Spleen (tissue), 11 donors: ENCODE measurements around the gene ZBTB44. TPM values are rescaled to one million over a fixed set of nuclear protein-coding genes. Genes with fewer than 3 reads are reported as not detected.
A peak's percentile ranks its signal among the peaks of the same experiment; 100 is the strongest.
"Not testable (repeated sequence)": the region's sequence is repeated elsewhere in the genome, so short reads cannot be mapped to it uniquely, and the experiment has no call there.

ENCODE experiments used
- DNase-seq: peaks from one replicate; pipeline ENCODE4 v3.0.0-alpha.2; 2020
- H3K27ac ChIP-seq, 8 donors: fragments of 200-600 bp; sonication (generic) in 7 of 8; 1 replicate in 4 of 8; 2 replicates in 4 of 8; pipeline versions ENCODE4 v1.5.0 to v1.8.0; 2016 to 2021; ENCODE audit warnings: inconsistent platforms in 4 of 8, mild to moderate bottlenecking in 4 of 8, moderate library complexity in 1 of 8
- H3K27me3 ChIP-seq, 7 donors: fragments of 200-600 bp; sonication (generic) in 6 of 7; replicated peaks in 1 of 7; 1 replicate in 4 of 7; 2 replicates in 3 of 7; pipeline versions ENCODE4 v1.5.0 to v1.8.0; 2016 to 2021; ENCODE audit warnings: inconsistent platforms in 3 of 7, mild to moderate bottlenecking in 1 of 7
- H3K36me3 ChIP-seq, 6 donors: fragments of 200-600 bp; sonication (generic) in 5 of 6; 1 replicate in 4 of 6; 2 replicates in 2 of 6; pipeline versions ENCODE4 v1.5.0 to v1.8.0; 2016 to 2021; ENCODE audit warnings: inconsistent platforms in 2 of 6
- H3K4me1 ChIP-seq, 6 donors: fragments of 200-600 bp; sonication (generic) in 5 of 6; 1 replicate in 3 of 6; 2 replicates in 3 of 6; pipeline versions ENCODE4 v1.5.0 to v1.8.0; 2016 to 2021; ENCODE audit warnings: inconsistent platforms in 3 of 6
- H3K4me3 ChIP-seq, 8 donors: fragments of 200-600 bp; sonication (generic) in 7 of 8; 1 replicate in 4 of 8; 2 replicates in 4 of 8; pipeline versions ENCODE4 v1.5.0 to v1.8.0; 2016 to 2021; ENCODE audit warnings: inconsistent platforms in 4 of 8, mild to moderate bottlenecking in 4 of 8, moderate library complexity in 2 of 8
- H3K9me3 ChIP-seq, 8 donors: fragments of 200-600 bp; sonication (generic) in 7 of 8; 1 replicate in 4 of 8; 2 replicates in 4 of 8; pipeline versions ENCODE4 v1.5.0 to v1.8.0; 2016 to 2021; ENCODE audit warnings: inconsistent platforms in 4 of 8
- CTCF ChIP-seq, 11 experiments: fragments of 200-600 bp in 7 of 11; fragments of 450-650 bp in 4 of 11; sonication (generic) in 4 of 11; IDR thresholded peaks in 8 of 11; conservative IDR thresholded peaks in 3 of 11; 1 replicate in 7 of 11; 2 replicates in 4 of 11; pipeline versions ENCODE4 v1.4.0 to v1.8.0; 2016 to 2021; ENCODE audit warnings: antibody characterized with exemption in 11 of 11, inconsistent platforms in 4 of 11, mild to moderate bottlenecking in 1 of 11
- POLR2A ChIP-seq, 3 donors: fragments of 450-650 bp; IDR thresholded peaks; one replicate each; pipeline ENCODE4 v1.5.1; 2017; ENCODE audit warnings: antibody characterized with exemption in 3 of 3, mild to moderate bottlenecking in 1 of 3
- POLR2AphosphoS5 ChIP-seq, 3 donors: sonication (generic); formaldehyde crosslinking; IDR thresholded peaks; one replicate each; pipeline ENCODE4 v1.5.1; 2017; ENCODE audit warnings: antibody characterized with exemption in 3 of 3
- WGBS, 5 donors: extraction: QIAGEN DNeasy Blood & Tissue Kit in 3 of 5; methylation state at CpG; one replicate each; pipeline versions ENCODE4 v1.1.5 to v1.1.7; 2013 to 2018; 5-methylcytosine and 5-hydroxymethylcytosine counted together
- intact Hi-C: fragments of 100-400 bp; cut with DNase I; formaldehyde crosslinking; loops from one replicate; pipeline ENCODE4 v1.15.0; 2023; ENCODE audit warnings: low total_unique reads
- polyA plus RNA-seq, 3 donors: library from polyadenylated mRNA; stranded (reverse); fragments of 200-250 nt; gene quantifications; one replicate each; pipeline ENCODE4 v1.2.1, GENCODE V29; 2013
- total RNA-seq, 7 donors: library from RNA; depleted of rRNA in 3 of 7; stranded (reverse); fragments of >200 nt in 3 of 7; fragmentation: NEBNext Ultra II Directional in 4 of 7; extraction: Animal tissue kit (Norgen Biotek cat#: 25700) in 4 of 7; gene quantifications; one replicate each; pipeline versions ENCODE4 v1.1.0 to v1.2.1, GENCODE V29; 2016 to 2021
- donor health status: healthy with polysubstance abuse.
- donor health status: DM: no; HTN: no; CAD: no; lungs with moderate emphysema.
- donor health status: DM: no; HTN: no; CAD: no.
- donor health status: Bipolar disorder and iron deficiency.
- donor health status: healthy.
- donor health status: DM: no; HTN: no; CAD: no.
- donor health status: DM: yes; HTN: yes; CAD: no.

Gene ZBTB44
- total and polyA plus RNA-seq, 10 donors, result 12.4 to 79.6 (median 53.1) TPM

GRCh38 chr11:130234315-130234714 is 80.4 kb downstream of the ZBTB44 start:
- Histone ChIP-seq H3K9me3 (no peaks in the 10 kb centered on the region), H3K27me3 (no peaks in the 10 kb centered on the region), H3K4me3 (no peak overlapping the region), H3K36me3 (peaks cover 0 to 73% (median 29%) of the 10 kb centered on the region in 6 donors), H3K4me1 (peaks cover 0 to 4% (median 0%) of the 10 kb centered on the region in 6 donors), H3K27ac (peak overlapping the region in 2 of 8 donors; percentile 16 to 25)
- intact Hi-C loops, result no loop called here
- TF ChIP-seq POLR2AphosphoS5 (IDR thresholded peaks at IDR 0.05), result no peak
- TF ChIP-seq POLR2A (IDR thresholded peaks at IDR 0.05), result no peak
- DNase-seq, result no peak

GRCh38 chr11:130233888-130234287 is 80.8 kb downstream of the ZBTB44 start:
- intact Hi-C loops, H3K4me3 ChIP-seq, H3K9me3 ChIP-seq, DNase-seq, H3K4me1 ChIP-seq, H3K27me3 ChIP-seq: not testable (repeated sequence)
- WGBS, 5 donors, result 51 to 78% (median 63%) methylated on average over 3 of the region's 3 CpGs
- H3K27ac ChIP-seq, result peak overlapping the region in 2 of 8 donors; percentile 16 to 25
- H3K36me3 ChIP-seq, result peaks cover 0 to 69% (median 27%) of the 10 kb centered on the region in 6 donors

GRCh38 chr11:130233486-130233885 is 81.2 kb downstream of the ZBTB44 start:
- H3K27me3 ChIP-seq, H3K4me1 ChIP-seq, H3K4me3 ChIP-seq, H3K9me3 ChIP-seq, H3K27ac ChIP-seq, DNase-seq, intact Hi-C loops: not testable (repeated sequence)
- peaks cover 0 to 65% (median 25%) of the 10 kb centered on the region in 6 donors for H3K36me3 ChIP-seq

- Histone ChIP-seq H3K27me3 (no peaks in the 10 kb centered on the region), H3K27ac (no peak overlapping the region), H3K36me3 (peaks cover 0 to 13% (median 4%) of the 10 kb centered on the region in 6 donors), H3K9me3 (no peaks in the 10 kb centered on the region), H3K4me3 (no peak overlapping the region), H3K4me1 (no peaks in the 10 kb centered on the region)
- 81 to 92% (median 82%) methylated on average over 4 of the region's 4 CpGs for WGBS, 5 donors
- no peak for TF ChIP-seq POLR2A (IDR thresholded peaks at IDR 0.05)
- intact Hi-C loops, result no loop called here
- no peak for DNase-seq
These were observed 87.3 kb downstream of the ZBTB44 start for GRCh38 chr11:130227373-130227772.

GRCh38 chr11:130223291-130223971 is 91.3 kb downstream of the ZBTB44 start:
- TF ChIP-seq POLR2A (IDR thresholded peaks at IDR 0.05) (no peak), CTCF (IDR thresholded peaks at IDR 0.05 in 8 of 11, conservative IDR thresholded peaks at IDR 0.05 in 3 of 11) (no peak), POLR2AphosphoS5 (IDR thresholded peaks at IDR 0.05) (no peak)
- Histone ChIP-seq H3K36me3 (peaks cover 0 to 4% (median 0%) of the 10 kb centered on the region in 6 donors), H3K27me3 (no peaks in the 10 kb centered on the region), H3K27ac (no peak overlapping the region), H3K9me3 (no peaks in the 10 kb centered on the region), H3K4me1 (no peaks in the 10 kb centered on the region), H3K4me3 (no peak overlapping the region)
- intact Hi-C loops, result no loop called here
- WGBS, 5 donors, result 81 to 88% (median 85%) methylated on average over 12 of the region's 12 CpGs
- DNase-seq, result no peak

- Histone ChIP-seq H3K9me3 (no peaks in the 10 kb centered on the region), H3K4me1 (no peaks in the 10 kb centered on the region), H3K27me3 (no peaks in the 10 kb centered on the region), H3K36me3 (peaks cover 0 to 4% (median 0%) of the 10 kb centered on the region in 6 donors), H3K4me3 (no peak overlapping the region), H3K27ac (no peak overlapping the region)
- no peak for TF ChIP-seq CTCF (IDR thresholded peaks at IDR 0.05 in 8 of 11, conservative IDR thresholded peaks at IDR 0.05 in 3 of 11)
- TF ChIP-seq POLR2A (IDR thresholded peaks at IDR 0.05), result no peak
- TF ChIP-seq POLR2AphosphoS5 (IDR thresholded peaks at IDR 0.05), result peak in 1 of 3 donors; percentile 25
- 83 to 97% (median 91%) methylated on average over 13 to 19 of the region's 19 CpGs for WGBS, 5 donors
- peak; percentile 65 for DNase-seq
- intact Hi-C loops, result no loop called here
These were observed 94.2 kb downstream of the ZBTB44 start for GRCh38 chr11:130220311-130221035.
